GM12801 (cell line): ENCODE measurements around the gene AFG3L2.

Experiments
- CTCF ChIP-seq: IDR thresholded peaks from one replicate; pipeline ENCODE4 v1.5.1; 2011; ENCODE audit warnings: control low read depth; ENCODE audit not compliant: insufficient read length; ENCODE audit errors: extremely low read depth

The AFG3L2 gene

GRCh38 chr18:12376754-12377555, at the start of gene AFG3L2:
Gene AFG3L2 (minus strand): TSS chr18:12377227. CDS start chr18:12377082, 145 bp downstream.
- no peak for TF ChIP-seq CTCF

- no peak for TF ChIP-seq CTCF
These were observed 47.2 kb upstream of the AFG3L2 start for GRCh38 chr18:12424252-12424651.

GRCh38 chr18:12423820-12424219, 46.8 kb upstream of the AFG3L2 start:
- TF ChIP-seq CTCF = no peak

- TF ChIP-seq CTCF = no peak
These were observed 46.4 kb upstream of the AFG3L2 start for GRCh38 chr18:12423393-12423792.

GRCh38 chr18:12422936-12423335, 45.9 kb upstream of the AFG3L2 start:
- no peak for TF ChIP-seq CTCF

GRCh38 chr18:12421732-12422131, 44.7 kb upstream of the AFG3L2 start:
- no peak for TF ChIP-seq CTCF

GRCh38 chr18:12420821-12421421, 43.9 kb upstream of the AFG3L2 start:
- TF ChIP-seq CTCF = no peak
